Endothelial cell of umbilical vein (primary cell): ENCODE data around the gene COL9A3. TPM values are rescaled to one million over a fixed set of nuclear protein-coding genes. Genes with fewer than 3 reads are reported as not detected.

Experiments
- BruUV-seq: library from RNA; stranded (reverse); fragments of 400-500 nt; replicated peaks from 2 replicates; lab custom pipeline; 2021; lab: Mats Ljungman, UMichigan
- CTCF ChIA-PET: fragments of 300-600, 350-600 bp; sonication (Branson Sonifier 250); formaldehyde crosslinking; loops from one replicate; lab custom pipeline; 2021; ENCODE audit warnings: antibody characterized with exemption, inconsistent platforms; lab: Charles Lee
- POLR2A ChIA-PET: fragments of 300-600, 350-600 bp; sonication (Branson Sonifier 250); formaldehyde crosslinking; loops from one replicate; lab custom pipeline; 2021; ENCODE audit warnings: antibody characterized with exemption, inconsistent platforms; lab: Charles Lee
- DNase-seq: peaks from one replicate; pipeline ENCODE4 v3.0.0-alpha.2; 2011; ENCODE audit warnings: low read depth, low spot score
- FAIRE-seq: peaks from 2 replicates; lab custom pipeline; 2011; peaks lifted over from hg19 to GRCh38; lab: Jason Lieb, UNC
- H2AFZ ChIP-seq: 2 replicates; pipeline ENCODE4 v1.6.0; 2012; ENCODE audit warnings: low read depth, low read length, control low read depth, inconsistent platforms
- H3K27ac ChIP-seq: 2 replicates; pipeline ENCODE4 v1.5.1; 2011; ENCODE audit warnings: low read depth, mild to moderate bottlenecking, control low read depth, low read length, moderate library complexity; ENCODE audit not compliant: insufficient read depth
- H3K27me3 ChIP-seq, 2 experiments: 2 replicates each; pipeline versions ENCODE4 v1.6.0 to v1.6.1; 2011; ENCODE audit warnings: low read length in 2 of 2, mixed read lengths in 1 of 2; ENCODE audit not compliant: control insufficient read depth in 2 of 2, insufficient read depth in 2 of 2
- H3K36me3 ChIP-seq, 2 experiments: 2 replicates in 1 of 2; 3 replicates in 1 of 2; pipeline ENCODE4 v1.5.1; 2011; ENCODE audit warnings: low read length in 2 of 2, mild to moderate bottlenecking in 1 of 2, moderate library complexity in 1 of 2; ENCODE audit not compliant: control insufficient read depth in 2 of 2, insufficient read depth in 2 of 2; ENCODE audit errors: extremely low read depth in 1 of 2
- H3K4me1 ChIP-seq: 3 replicates; pipeline ENCODE4 v1.5.1; 2011; ENCODE audit warnings: mild to moderate bottlenecking, low read length; ENCODE audit not compliant: control insufficient read depth, insufficient read depth; ENCODE audit errors: extremely low read depth
- H3K4me2 ChIP-seq: 2 replicates; pipeline ENCODE4 v1.6.1; 2011; ENCODE audit warnings: low read length, control low read depth, mixed read lengths; ENCODE audit not compliant: insufficient read depth
- H3K4me3 ChIP-seq, 3 experiments: fragments of 200-600 bp in 1 of 3; sonication (generic), shearing (Covaris generic) in 1 of 3; replicated peaks in 1 of 3; 2 replicates each; pipeline ENCODE4 v1.5.1; 2011 to 2016; ENCODE audit warnings: control low read depth in 3 of 3, low read length in 3 of 3, mild to moderate bottlenecking in 2 of 3, inconsistent platforms in 1 of 3, low read depth in 1 of 3, moderate library complexity in 1 of 3; ENCODE audit not compliant: insufficient read depth in 1 of 3
- H3K79me2 ChIP-seq: 2 replicates; pipeline ENCODE4 v1.6.0; 2012; ENCODE audit warnings: low read length, inconsistent platforms; ENCODE audit not compliant: control insufficient read depth, insufficient read depth
- H3K9ac ChIP-seq: replicated peaks from 2 replicates; pipeline ENCODE3; 2011; ENCODE audit warnings: low read length, control low read depth; ENCODE audit not compliant: insufficient read depth; ENCODE audit errors: extremely low read depth
- H3K9me1 ChIP-seq: replicated peaks from 3 replicates; pipeline ENCODE4 v1.6.0; 2011; ENCODE audit warnings: mild to moderate bottlenecking, low read length; ENCODE audit not compliant: control insufficient read depth, insufficient read depth; ENCODE audit errors: extremely low read depth
- H3K9me3 ChIP-seq: replicated peaks from 2 replicates; pipeline ENCODE4 v1.5.1; 2012; ENCODE audit warnings: low read length, inconsistent platforms; ENCODE audit not compliant: control insufficient read depth, insufficient read depth
- H4K20me1 ChIP-seq: replicated peaks from 2 replicates; pipeline ENCODE3; 2011; ENCODE audit warnings: mild to moderate bottlenecking, low read length; ENCODE audit not compliant: control insufficient read depth, insufficient read depth; ENCODE audit errors: extremely low read depth
- EZH2 ChIP-seq: IDR thresholded peaks from 2 replicates; pipeline ENCODE4 v1.6.1; 2012; ENCODE audit warnings: borderline replicate concordance, low read depth, mild to moderate bottlenecking, moderate library complexity, low read length, inconsistent platforms; ENCODE audit not compliant: severe bottlenecking
- FOS ChIP-seq: IDR thresholded peaks from 2 replicates; pipeline ENCODE4 v1.6.1; 2011; ENCODE audit warnings: mild to moderate bottlenecking, low read length, moderate library complexity, borderline replicate concordance; ENCODE audit not compliant: insufficient read depth
- JUN ChIP-seq: IDR thresholded peaks from 2 replicates; pipeline ENCODE4 v1.6.1; 2011; ENCODE audit warnings: borderline replicate concordance, low read depth; ENCODE audit not compliant: insufficient read length, insufficient read depth
- MAX ChIP-seq: IDR thresholded peaks from 2 replicates; pipeline ENCODE4 v1.6.1; 2011; ENCODE audit not compliant: insufficient read depth, insufficient read length
- MYC ChIP-seq: IDR thresholded peaks from one replicate; pipeline ENCODE4 v1.6.1; 2011; ENCODE audit warnings: mild to moderate bottlenecking, low read depth, low read length
- POLR2A ChIP-seq: IDR thresholded peaks from 2 replicates; pipeline ENCODE4 v1.6.1; 2012; ENCODE audit warnings: low read depth, mild to moderate bottlenecking, control low read depth, low read length
- POLR2AphosphoS5 ChIP-seq: IDR thresholded peaks from 2 replicates; pipeline ENCODE4 v1.6.1; 2012; ENCODE audit warnings: low read depth, mild to moderate bottlenecking, control low read depth, low read length, moderate library complexity; ENCODE audit not compliant: insufficient read depth
- dilution Hi-C: fragments of 300-500 bp; cut with MboI; formaldehyde crosslinking; loops from one replicate; pipeline ENCODE4 v1.15.0; 2019; ENCODE audit warnings: low sequenced_read_pairs; ENCODE audit not compliant: extremely low pct_ligation_motif_present
- intact Hi-C: fragments of 100-400 bp; cut with micrococcal nuclease; formaldehyde crosslinking; loops from one replicate; pipeline ENCODE4 v1.10.0; 2022
- polyA plus RNA-seq, 4 experiments: library from polyadenylated mRNA; depleted of rRNA in 3 of 4; stranded (reverse) in 3 of 4; unstranded in 1 of 4; fragments of >200 nt; gene quantifications; 2 replicates each; pipeline versions ENCODE4 v1.2.1 to v1.2.3, GENCODE V29; 2011 to 2012; ENCODE audit warnings: missing spikeins in 1 of 4
- total RNA-seq: library from RNA; stranded (reverse); gene quantifications from 2 replicates; pipeline ENCODE4 v1.2.3, GENCODE V29; 2021
- TF ChIP-seq, protein P1 (sequence below), 2 donors: IDR thresholded peaks; 1 replicate in 1 of 2; 2 replicates in 1 of 2; pipeline ENCODE4 v1.5.1; 2011; ENCODE audit warnings: low read length in 2 of 2, mild to moderate bottlenecking in 2 of 2, moderate library complexity in 2 of 2, control low read depth in 1 of 2, inconsistent platforms in 1 of 2, low read depth in 1 of 2; ENCODE audit not compliant: insufficient read depth in 1 of 2; ENCODE audit errors: extremely low read depth in 1 of 2

COL9A3 gene
- total and polyA plus RNA-seq, 2 donors (not counting 3 experiments of a cell fraction or from before 2014, with no cell fraction given), result 0.46 to 0.60 TPM

DNA sequence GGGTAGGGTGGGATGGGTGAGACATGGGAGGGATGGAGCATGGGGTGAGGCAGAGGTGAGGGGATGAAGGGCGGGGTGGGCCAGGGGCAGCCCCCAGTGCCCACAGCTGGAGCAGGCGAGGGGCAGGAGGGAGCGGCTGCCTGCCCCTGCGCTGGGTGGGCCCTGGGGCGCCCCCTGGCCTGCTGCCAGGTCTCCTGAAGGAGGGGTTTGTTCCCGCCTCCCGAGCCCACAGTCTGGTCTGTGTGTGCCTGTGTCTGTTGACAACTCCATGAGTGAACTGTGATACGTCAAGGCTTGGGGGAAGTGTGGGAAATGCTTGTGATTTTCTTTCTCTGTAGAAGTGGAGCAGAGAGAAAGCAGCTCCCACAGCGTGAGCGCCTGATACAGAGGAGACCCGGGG, 31.5 kb upstream of the COL9A3 start:
- no peak for DNase-seq
- peaks cover 10% of the 10 kb centered on the region for H3K4me1 ChIP-seq
- no peaks in the 10 kb centered on the region for H3K27me3 ChIP-seq
- H3K79me2 ChIP-seq, result no peaks in the 10 kb centered on the region
- no peak overlapping the region for H3K4me3 ChIP-seq
- no peak overlapping the region for H2AFZ ChIP-seq
- H3K9ac ChIP-seq, result no peak overlapping the region
- FAIRE-seq, result no peak
- H4K20me1 ChIP-seq, result no peaks in the 10 kb centered on the region
- ChIA-PET POLR2A (no interaction called here), CTCF (interaction anchor here (0.8 kb wide), 1 partner anchor 97 kb away, joined by 4 read pairs; no protein-coding TSS in a partner anchor)
- no peak overlapping the region for H3K4me2 ChIP-seq
- BruUV-seq, result no TSS peak
- TF ChIP-seq POLR2A (no peak), EZH2 (no peak), FOS (no peak), MYC (no peak), POLR2AphosphoS5 (no peak), JUN (no peak), MAX (no peak)
- TF ChIP-seq, protein P1, sequence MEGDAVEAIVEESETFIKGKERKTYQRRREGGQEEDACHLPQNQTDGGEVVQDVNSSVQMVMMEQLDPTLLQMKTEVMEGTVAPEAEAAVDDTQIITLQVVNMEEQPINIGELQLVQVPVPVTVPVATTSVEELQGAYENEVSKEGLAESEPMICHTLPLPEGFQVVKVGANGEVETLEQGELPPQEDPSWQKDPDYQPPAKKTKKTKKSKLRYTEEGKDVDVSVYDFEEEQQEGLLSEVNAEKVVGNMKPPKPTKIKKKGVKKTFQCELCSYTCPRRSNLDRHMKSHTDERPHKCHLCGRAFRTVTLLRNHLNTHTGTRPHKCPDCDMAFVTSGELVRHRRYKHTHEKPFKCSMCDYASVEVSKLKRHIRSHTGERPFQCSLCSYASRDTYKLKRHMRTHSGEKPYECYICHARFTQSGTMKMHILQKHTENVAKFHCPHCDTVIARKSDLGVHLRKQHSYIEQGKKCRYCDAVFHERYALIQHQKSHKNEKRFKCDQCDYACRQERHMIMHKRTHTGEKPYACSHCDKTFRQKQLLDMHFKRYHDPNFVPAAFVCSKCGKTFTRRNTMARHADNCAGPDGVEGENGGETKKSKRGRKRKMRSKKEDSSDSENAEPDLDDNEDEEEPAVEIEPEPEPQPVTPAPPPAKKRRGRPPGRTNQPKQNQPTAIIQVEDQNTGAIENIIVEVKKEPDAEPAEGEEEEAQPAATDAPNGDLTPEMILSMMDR (IDR thresholded peaks at IDR 0.05; ENCODE audit: extremely low read depth in 1 of 2, insufficient read depth in 1 of 2, low read depth in 1 of 2, low read length in 2 of 2), result no peak
- H3K36me3 ChIP-seq, result no peaks in the 10 kb centered on the region
- dilution Hi-C loops (no loop called here), intact Hi-C loops (no loop called here)
- no peaks in the 10 kb centered on the region for H3K9me3 ChIP-seq
- H3K27ac ChIP-seq, result no peak overlapping the region
- no peaks in the 10 kb centered on the region for H3K9me1 ChIP-seq
